H1 (cell line): Measurements from ENCODE around the gene FITM1. TPM values are rescaled to one million over a fixed set of nuclear protein-coding genes. Genes with fewer than 3 reads are reported as not detected.

ENCODE experiments used
- CTCF ChIA-PET: fragments of 300-600 bp; sonication (Branson Sonifier 250); formaldehyde crosslinking; loops from one replicate; lab custom pipeline; 2021; ENCODE audit not compliant: partially characterized antibody; lab: Charles Lee
- POLR2A ChIA-PET: fragments of 300-600 bp; sonication (Branson Sonifier 250); formaldehyde crosslinking; loops from one replicate; lab custom pipeline; 2021; ENCODE audit warnings: inconsistent platforms; ENCODE audit not compliant: partially characterized antibody; lab: Charles Lee
- DNase-seq, 2 experiments: peaks; one replicate each; pipeline versions ENCODE4 v3.0.0 to v3.0.0-alpha.2; 2010 to 2022; ENCODE audit warnings: low spot score in 2 of 2, low read depth in 1 of 2, mixed read lengths in 1 of 2
- FAIRE-seq: peaks from 2 replicates; lab custom pipeline; 2011; peaks lifted over from hg19 to GRCh38; lab: Jason Lieb, UNC
- H2AFZ ChIP-seq: 2 replicates; pipeline ENCODE4 v1.8.1; 2012; ENCODE audit warnings: low read length, inconsistent platforms
- H2AK5ac ChIP-seq: 2 replicates; pipeline ENCODE4 v1.6.1; 2013; ENCODE audit warnings: low read depth, low read length
- H2BK120ac ChIP-seq: replicated peaks from 2 replicates; pipeline ENCODE3; 2013; ENCODE audit warnings: low read depth, low read length, inconsistent platforms
- H2BK12ac ChIP-seq: 2 replicates; pipeline ENCODE4 v1.6.1; 2013; ENCODE audit warnings: low read depth, low read length
- H2BK15ac ChIP-seq: 2 replicates; pipeline ENCODE4 v1.6.1; 2013; ENCODE audit warnings: low read length
- H2BK20ac ChIP-seq: 2 replicates; pipeline ENCODE4 v1.6.1; 2013; ENCODE audit warnings: low read length
- H2BK5ac ChIP-seq: 2 replicates; pipeline ENCODE4 v1.6.1; 2013; ENCODE audit warnings: low read depth, low read length
- H3K14ac ChIP-seq: 2 replicates; pipeline ENCODE4 v1.6.1; 2013; ENCODE audit warnings: inconsistent platforms; ENCODE audit not compliant: insufficient read length
- H3K18ac ChIP-seq: 2 replicates; pipeline ENCODE4 v1.6.1; 2013; ENCODE audit warnings: low read length; ENCODE audit errors: extremely low read depth
- H3K23ac ChIP-seq: 2 replicates; pipeline ENCODE4 v1.6.1; 2013; ENCODE audit warnings: inconsistent platforms; ENCODE audit not compliant: insufficient read length
- H3K23me2 ChIP-seq: 2 replicates; pipeline ENCODE4 v1.6.1; 2013; ENCODE audit warnings: low read depth, low read length
- H3K27ac ChIP-seq: 2 replicates; pipeline ENCODE4 v1.6.1; 2011; ENCODE audit warnings: low read depth, low read length, inconsistent platforms
- H3K27me3 ChIP-seq, 4 experiments: replicated peaks in 1 of 4; 1 replicate in 1 of 4; 2 replicates in 3 of 4; pipeline versions ENCODE4 v1.6.1 to v1.8.1; 2011 to 2013; ENCODE audit warnings: low read length in 3 of 4, mild to moderate bottlenecking in 3 of 4, inconsistent platforms in 2 of 4, mixed read lengths in 2 of 4, moderate library complexity in 1 of 4; ENCODE audit not compliant: control insufficient read depth in 3 of 4, insufficient read depth in 3 of 4; ENCODE audit errors: extremely low read depth in 1 of 4
- H3K36me3 ChIP-seq, 4 experiments: 2 replicates each; pipeline versions ENCODE4 v1.6.1 to v1.8.1; 2011 to 2013; ENCODE audit warnings: mild to moderate bottlenecking in 4 of 4, low read length in 3 of 4, moderate library complexity in 2 of 4, control low read depth in 1 of 4, inconsistent platforms in 1 of 4; ENCODE audit not compliant: insufficient read depth in 4 of 4, control insufficient read depth in 2 of 4
- H3K4ac ChIP-seq: replicated peaks from 2 replicates; pipeline ENCODE3; 2013; ENCODE audit warnings: low read length, low read depth, mixed read lengths, inconsistent platforms; ENCODE audit not compliant: insufficient read length
- H3K4me1 ChIP-seq, 4 experiments: replicated peaks in 1 of 4; 1 replicate in 1 of 4; 2 replicates in 3 of 4; pipeline versions ENCODE4 v1.6.1 to v1.8.1; 2011 to 2013; ENCODE audit warnings: low read length in 3 of 4, inconsistent platforms in 2 of 4, mixed read lengths in 1 of 4; ENCODE audit not compliant: insufficient read depth in 4 of 4, control insufficient read depth in 3 of 4
- H3K4me2 ChIP-seq, 2 experiments: 2 replicates each; pipeline versions ENCODE4 v1.6.1 to v1.8.1; 2011 to 2013; ENCODE audit warnings: low read depth in 2 of 2, low read length in 2 of 2, control low read depth in 1 of 2, inconsistent platforms in 1 of 2, mild to moderate bottlenecking in 1 of 2; ENCODE audit not compliant: insufficient read depth in 1 of 2
- H3K4me3 ChIP-seq, 4 experiments: fragments of 200-600, 300-600 bp in 1 of 4; sonication (generic), shearing (Covaris generic), sonication (Bioruptor Twin) in 1 of 4; 2 replicates each; pipeline versions ENCODE4 v1.5.1 to v1.8.1; 2011 to 2016; ENCODE audit warnings: low read length in 4 of 4, low read depth in 3 of 4, control low read depth in 2 of 4, inconsistent platforms in 2 of 4, mild to moderate bottlenecking in 2 of 4, mixed read lengths in 1 of 4, moderate library complexity in 1 of 4; ENCODE audit not compliant: insufficient read depth in 2 of 4; ENCODE audit errors: extremely low read depth in 1 of 4
- H3K56ac ChIP-seq: replicated peaks from 2 replicates; pipeline ENCODE3; 2013; ENCODE audit warnings: low read depth, mild to moderate bottlenecking, mixed read lengths, low read length, inconsistent platforms; ENCODE audit not compliant: insufficient read length
- H3K79me1 ChIP-seq: 2 replicates; pipeline ENCODE4 v1.6.1; 2013; ENCODE audit warnings: low read depth, low read length, control low read depth
- H3K79me2 ChIP-seq, 2 experiments: 2 replicates each; pipeline versions ENCODE4 v1.6.1 to v1.8.1; 2012 to 2013; ENCODE audit warnings: low read length in 2 of 2, mild to moderate bottlenecking in 2 of 2, inconsistent platforms in 1 of 2; ENCODE audit not compliant: insufficient read depth in 2 of 2, control insufficient read depth in 1 of 2
- H3K9ac ChIP-seq, 4 experiments: replicated peaks in 1 of 4; 1 replicate in 1 of 4; 2 replicates in 3 of 4; pipeline versions ENCODE4 v1.6.1 to v1.8.1; 2011 to 2013; ENCODE audit warnings: low read depth in 3 of 4, low read length in 3 of 4, control low read depth in 2 of 4, mild to moderate bottlenecking in 2 of 4, moderate library complexity in 2 of 4, inconsistent platforms in 1 of 4; ENCODE audit errors: extremely low read depth in 1 of 4
- H3K9me3 ChIP-seq, 2 experiments: 2 replicates each; pipeline versions ENCODE4 v1.6.1 to v1.8.1; 2012 to 2013; ENCODE audit warnings: mild to moderate bottlenecking in 2 of 2, moderate library complexity in 2 of 2, control low read depth in 1 of 2, inconsistent platforms in 1 of 2, low read depth in 1 of 2, low read length in 1 of 2, mixed read lengths in 1 of 2; ENCODE audit not compliant: insufficient read depth in 2 of 2
- H4K20me1 ChIP-seq, 2 experiments: replicated peaks in 1 of 2; 2 replicates each; pipeline versions ENCODE3 to v1.8.1; 2011 to 2013; ENCODE audit warnings: inconsistent platforms in 2 of 2, low read length in 2 of 2, mild to moderate bottlenecking in 1 of 2; ENCODE audit not compliant: insufficient read depth in 2 of 2, control insufficient read depth in 1 of 2
- H4K5ac ChIP-seq: 2 replicates; pipeline ENCODE4 v1.6.1; 2013; ENCODE audit warnings: low read length, low read depth, mixed read lengths, inconsistent platforms; ENCODE audit not compliant: insufficient read length
- H4K8ac ChIP-seq: 2 replicates; pipeline ENCODE4 v1.8.0; 2013; ENCODE audit warnings: mild to moderate bottlenecking, moderate library complexity, low read length, inconsistent platforms; ENCODE audit not compliant: insufficient read depth; ENCODE audit errors: extremely low read depth
- H4K91ac ChIP-seq: replicated peaks from 2 replicates; pipeline ENCODE3; 2013; ENCODE audit warnings: low read length, mixed read lengths, inconsistent platforms; ENCODE audit not compliant: insufficient read length
- BCL11A ChIP-seq, 2 experiments: IDR thresholded peaks; one replicate each; pipeline ENCODE4 v1.6.1; 2011; ENCODE audit warnings: low read depth in 2 of 2, low read length in 2 of 2, mild to moderate bottlenecking in 2 of 2
- EGR1 ChIP-seq: IDR thresholded peaks from 2 replicates; pipeline ENCODE4 v1.6.1; 2011; ENCODE audit warnings: low read depth, low read length, borderline replicate concordance
- EZH2 ChIP-seq: fragments of 200-600 bp; sonication (generic); IDR thresholded peaks from 2 replicates; pipeline ENCODE4 v1.7.1; 2012; ENCODE audit warnings: low read depth, mild to moderate bottlenecking, moderate library complexity, low read length, inconsistent platforms; ENCODE audit not compliant: severe bottlenecking
- KDM1A ChIP-seq: fragments of 200-600, 300-600 bp; sonication (generic); IDR thresholded peaks from 2 replicates; pipeline ENCODE4 v1.7.1; 2016; ENCODE audit warnings: mild to moderate bottlenecking, low read length, borderline replicate concordance
- SP4 ChIP-seq: IDR thresholded peaks from 2 replicates; pipeline ENCODE4 v1.6.1; 2012; ENCODE audit warnings: low read length, inconsistent platforms
- SRF ChIP-seq: IDR thresholded peaks from 2 replicates; pipeline ENCODE4 v1.6.1; 2011; ENCODE audit warnings: mild to moderate bottlenecking, low read depth, low read length, moderate library complexity
- TBP ChIP-seq: IDR thresholded peaks from 2 replicates; pipeline ENCODE4 v1.6.1; 2011; ENCODE audit warnings: low read depth, low read length, improper control_type of control experiment
- ZNF274 ChIP-seq: IDR thresholded peaks from 2 replicates; pipeline ENCODE4 v1.7.0; 2012; ENCODE audit warnings: low read length, borderline replicate concordance; ENCODE audit errors: extremely low read depth
- WGBS, 2 experiments: shearing (Covaris generic) in 1 of 2; methylation state at CpG; one replicate each; pipeline versions ENCODE4 v1.1.6 to v1.1.7; 2013 to 2015; ENCODE audit warnings: low lambda C conversion rate in 2 of 2, mixed read lengths in 2 of 2, inconsistent platforms in 1 of 2, low coverage in 1 of 2, missing lambda C conversion rate in 1 of 2; ENCODE audit not compliant: insufficient replicate concordance in 2 of 2, insufficient coverage in 1 of 2, insufficient read length in 1 of 2; ENCODE audit errors: extremely low coverage in 1 of 2, missing lambda C conversion rate in 1 of 2; 5-methylcytosine and 5-hydroxymethylcytosine counted together
- polyA plus RNA-seq, 7 experiments: library from polyadenylated mRNA; depleted of rRNA in 3 of 7; stranded (reverse) in 5 of 7; unstranded in 2 of 7; fragments of >200 nt in 5 of 7; fragments of 200-250 nt in 2 of 7; gene quantifications; 1 replicate in 5 of 7; 2 replicates in 1 of 7; 4 replicates in 1 of 7; pipeline versions ENCODE4 v1.2.1 to v1.2.3, GENCODE V29; 2011 to 2013; ENCODE audit warnings: missing spikeins in 2 of 7, mixed read lengths in 2 of 7
- total RNA-seq: library from RNA; stranded (reverse); fragmentation: NEBNext Ultra II Directional; extraction: Animal tissue kit (Norgen Biotek cat#: 25700); gene quantifications from 2 replicates; pipeline ENCODE4 v1.2.1, GENCODE V29; 2021
- TF ChIP-seq, protein P1 (sequence below), 3 experiments: IDR thresholded peaks; 1 replicate in 2 of 3; 2 replicates in 1 of 3; pipeline versions ENCODE4 v1.5.1 to v1.6.1; 2011; ENCODE audit warnings: low read length in 3 of 3, mild to moderate bottlenecking in 3 of 3, inconsistent platforms in 2 of 3, low read depth in 1 of 3, moderate library complexity in 1 of 3; ENCODE audit not compliant: insufficient read depth in 1 of 3; ENCODE audit errors: control extremely low read depth in 1 of 3

The FITM1 gene
- total and polyA plus RNA-seq, 2 of the 8 experiments (the other 6 are each of a cell fraction or from before 2014, with no cell fraction given): 0.53 to 0.76 TPM

DNA sequence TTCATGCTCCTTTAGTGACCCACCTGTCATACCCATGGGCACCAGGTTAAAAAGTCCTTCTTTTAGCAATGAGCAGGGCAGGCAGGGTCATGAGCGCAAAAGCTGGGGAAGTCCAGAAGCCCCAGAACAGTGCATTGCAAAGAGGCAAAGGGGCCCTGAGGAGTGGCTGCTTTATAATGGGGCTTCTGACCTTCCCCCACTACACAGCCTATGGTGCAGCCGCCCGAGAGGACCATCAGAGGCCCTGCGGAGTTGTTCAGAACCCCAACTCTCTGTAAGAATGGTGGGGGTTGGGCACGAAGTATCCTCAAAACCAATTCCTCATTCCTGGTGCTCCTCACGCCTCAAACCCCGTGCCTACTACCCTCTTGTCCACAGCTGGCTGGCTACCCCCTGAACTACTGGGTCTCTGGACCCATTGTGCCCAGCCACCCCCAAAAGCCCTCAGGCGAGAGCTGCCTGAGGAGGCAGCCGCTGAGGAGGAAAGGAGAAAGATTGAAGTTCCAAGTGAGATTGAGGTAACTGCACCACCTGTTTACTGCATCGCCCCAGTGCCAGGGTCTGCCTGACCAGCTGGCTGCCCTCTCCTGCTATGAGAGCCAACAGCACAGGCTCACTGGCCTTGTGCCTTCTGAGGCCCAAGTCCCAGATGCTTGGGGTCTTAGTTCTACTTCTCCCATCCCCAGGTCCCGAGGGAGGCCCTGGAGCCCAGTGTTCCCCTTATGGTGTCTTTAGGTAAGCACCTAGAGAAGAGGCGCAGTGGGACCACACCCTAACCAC is 48.1 kb downstream of the FITM1 start:
- Histone ChIP-seq H4K8ac (no peak overlapping the region), H3K9me3 (no peaks in the 10 kb centered on the region), H4K91ac (no peak overlapping the region), H2BK5ac (no peak overlapping the region), H3K27ac (no peak overlapping the region), H3K4ac (no peak overlapping the region), H2BK12ac (no peak overlapping the region), H2BK120ac (no peak overlapping the region), H2AK5ac (no peak overlapping the region), H2AFZ (no peak overlapping the region), H4K5ac (no peak overlapping the region), H4K20me1 (peaks cover 2 to 15% of the 10 kb centered on the region in 2 experiments), H3K4me3 (no peak overlapping the region), H3K9ac (no peak overlapping the region), H3K23me2 (no peaks in the 10 kb centered on the region), H3K14ac (no peak overlapping the region), H3K79me1 (0 out of 2 replicates have a peak, but pooled peaks cover 2% of the 10 kb centered on the region), H3K56ac (no peak overlapping the region), H3K4me2 (no peak overlapping the region), H3K18ac (no peak overlapping the region), H3K27me3 (no peaks in the 10 kb centered on the region), H3K23ac (no peak overlapping the region), H2BK15ac (no peak overlapping the region), H3K4me1 (no peaks in the 10 kb centered on the region), H3K36me3 (peaks cover 14 to 49% (median 41%) of the 10 kb centered on the region in 4 experiments), H3K79me2 (no peaks in the 10 kb centered on the region), H2BK20ac (no peak overlapping the region)
- no peak for DNase-seq
- no peak for FAIRE-seq
- CTCF ChIA-PET: interaction anchor here (1.1 kb wide), 2 partner anchors 18 to 64 kb away, joined by 3 to 4 read pairs; partner anchors contain the start of gene IRF9
- 84% methylated on average over 12 of the region's 12 CpGs; no CpG with 5 or more reads in 1 of the 2 experiments for WGBS, 2 experiments
- TF ChIP-seq EZH2 (no peak), ZNF274 (no peak), SRF (no peak), BCL11A (IDR thresholded peaks at IDR 0.05; ENCODE audit: low read depth in 2 of 2, low read length in 2 of 2) (no peak), KDM1A (no peak), SP4 (no peak), EGR1 (no peak), TBP (no peak)
- TF ChIP-seq, protein P1, sequence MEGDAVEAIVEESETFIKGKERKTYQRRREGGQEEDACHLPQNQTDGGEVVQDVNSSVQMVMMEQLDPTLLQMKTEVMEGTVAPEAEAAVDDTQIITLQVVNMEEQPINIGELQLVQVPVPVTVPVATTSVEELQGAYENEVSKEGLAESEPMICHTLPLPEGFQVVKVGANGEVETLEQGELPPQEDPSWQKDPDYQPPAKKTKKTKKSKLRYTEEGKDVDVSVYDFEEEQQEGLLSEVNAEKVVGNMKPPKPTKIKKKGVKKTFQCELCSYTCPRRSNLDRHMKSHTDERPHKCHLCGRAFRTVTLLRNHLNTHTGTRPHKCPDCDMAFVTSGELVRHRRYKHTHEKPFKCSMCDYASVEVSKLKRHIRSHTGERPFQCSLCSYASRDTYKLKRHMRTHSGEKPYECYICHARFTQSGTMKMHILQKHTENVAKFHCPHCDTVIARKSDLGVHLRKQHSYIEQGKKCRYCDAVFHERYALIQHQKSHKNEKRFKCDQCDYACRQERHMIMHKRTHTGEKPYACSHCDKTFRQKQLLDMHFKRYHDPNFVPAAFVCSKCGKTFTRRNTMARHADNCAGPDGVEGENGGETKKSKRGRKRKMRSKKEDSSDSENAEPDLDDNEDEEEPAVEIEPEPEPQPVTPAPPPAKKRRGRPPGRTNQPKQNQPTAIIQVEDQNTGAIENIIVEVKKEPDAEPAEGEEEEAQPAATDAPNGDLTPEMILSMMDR (IDR thresholded peaks at IDR 0.05; ENCODE audit: control extremely low read depth in 1 of 3, insufficient read depth in 1 of 3, low read depth in 1 of 3, low read length in 3 of 3): no peak
- POLR2A ChIA-PET: interaction anchor here (0.6 to 10.7 kb wide), 20 partner anchors 9 to 575 kb away, joined by 3 to 158 read pairs (median 4); partner anchors contain the start of genes CHMP4A, IPO4, IRF9 and LTB4R2
